ENCODE data around the gene CABLES2.
"Not testable (repeated sequence)": the region's sequence is repeated elsewhere in the genome, so short reads cannot be mapped to it uniquely, and the experiment has no call there.

CABLES2 gene

DNA sequence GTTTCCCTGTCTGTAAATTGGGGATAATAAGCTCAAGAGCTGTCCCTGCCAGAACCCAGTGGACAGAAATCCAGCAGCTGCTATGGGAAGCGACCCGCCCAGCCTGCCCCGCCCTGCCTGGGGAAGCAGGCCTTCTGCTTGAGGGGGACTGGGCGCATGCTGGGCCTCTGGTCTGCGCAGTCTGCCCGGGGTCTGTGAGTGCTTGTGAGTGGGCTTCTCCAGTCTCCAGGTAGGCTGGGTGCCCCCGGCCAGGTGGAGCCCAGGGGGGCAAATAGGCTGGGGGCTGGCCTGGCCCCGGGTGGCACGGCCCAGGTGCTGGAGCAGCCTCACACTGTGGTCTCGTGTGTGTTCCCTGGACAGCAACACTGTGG lies 20.9 kb upstream of the CABLES2 start:
- H3K27ac ChIP-seq (ENCODE audit: low read depth, low read length): no peak overlapping the region
- no peaks in the 10 kb centered on the region for H3K4me1 ChIP-seq (ENCODE audit: control insufficient read depth, low read length)
- no peak overlapping the region for H3K4me2 ChIP-seq (ENCODE audit: low read length)
- no peaks in the 10 kb centered on the region for H3K9me3 ChIP-seq (ENCODE audit: control insufficient read depth, insufficient read depth, low read length)
- no peaks in the 10 kb centered on the region for H3K79me2 ChIP-seq (ENCODE audit: control insufficient read depth, low read length)
- no peaks in the 10 kb centered on the region for H3F3A ChIP-seq (ENCODE audit: control insufficient read depth, insufficient read depth)
- TF ChIP-seq EZH2phosphoT487 (IDR thresholded peaks at IDR 0.05; ENCODE audit: borderline replicate concordance, low read length): no peak
- TF ChIP-seq, protein P1, sequence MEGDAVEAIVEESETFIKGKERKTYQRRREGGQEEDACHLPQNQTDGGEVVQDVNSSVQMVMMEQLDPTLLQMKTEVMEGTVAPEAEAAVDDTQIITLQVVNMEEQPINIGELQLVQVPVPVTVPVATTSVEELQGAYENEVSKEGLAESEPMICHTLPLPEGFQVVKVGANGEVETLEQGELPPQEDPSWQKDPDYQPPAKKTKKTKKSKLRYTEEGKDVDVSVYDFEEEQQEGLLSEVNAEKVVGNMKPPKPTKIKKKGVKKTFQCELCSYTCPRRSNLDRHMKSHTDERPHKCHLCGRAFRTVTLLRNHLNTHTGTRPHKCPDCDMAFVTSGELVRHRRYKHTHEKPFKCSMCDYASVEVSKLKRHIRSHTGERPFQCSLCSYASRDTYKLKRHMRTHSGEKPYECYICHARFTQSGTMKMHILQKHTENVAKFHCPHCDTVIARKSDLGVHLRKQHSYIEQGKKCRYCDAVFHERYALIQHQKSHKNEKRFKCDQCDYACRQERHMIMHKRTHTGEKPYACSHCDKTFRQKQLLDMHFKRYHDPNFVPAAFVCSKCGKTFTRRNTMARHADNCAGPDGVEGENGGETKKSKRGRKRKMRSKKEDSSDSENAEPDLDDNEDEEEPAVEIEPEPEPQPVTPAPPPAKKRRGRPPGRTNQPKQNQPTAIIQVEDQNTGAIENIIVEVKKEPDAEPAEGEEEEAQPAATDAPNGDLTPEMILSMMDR (IDR thresholded peaks at IDR 0.05; ENCODE audit: low read depth, low read length, poor library complexity, severe bottlenecking): no peak
- H3K9me2 ChIP-seq (replicated peaks; ENCODE audit: control insufficient read depth, low read length): no peaks in the 10 kb centered on the region
- no peaks in the 10 kb centered on the region for H3K36me3 ChIP-seq (ENCODE audit: control insufficient read depth, low read length)
- H4K20me1 ChIP-seq (ENCODE audit: control insufficient read depth, insufficient read depth, low read depth, low read length): no peaks in the 10 kb centered on the region
- H3K4me3 ChIP-seq (ENCODE audit: low read length): no peak overlapping the region
- no peaks in the 10 kb centered on the region for H3K27me3 ChIP-seq (ENCODE audit: control insufficient read depth, low read length)

DNA sequence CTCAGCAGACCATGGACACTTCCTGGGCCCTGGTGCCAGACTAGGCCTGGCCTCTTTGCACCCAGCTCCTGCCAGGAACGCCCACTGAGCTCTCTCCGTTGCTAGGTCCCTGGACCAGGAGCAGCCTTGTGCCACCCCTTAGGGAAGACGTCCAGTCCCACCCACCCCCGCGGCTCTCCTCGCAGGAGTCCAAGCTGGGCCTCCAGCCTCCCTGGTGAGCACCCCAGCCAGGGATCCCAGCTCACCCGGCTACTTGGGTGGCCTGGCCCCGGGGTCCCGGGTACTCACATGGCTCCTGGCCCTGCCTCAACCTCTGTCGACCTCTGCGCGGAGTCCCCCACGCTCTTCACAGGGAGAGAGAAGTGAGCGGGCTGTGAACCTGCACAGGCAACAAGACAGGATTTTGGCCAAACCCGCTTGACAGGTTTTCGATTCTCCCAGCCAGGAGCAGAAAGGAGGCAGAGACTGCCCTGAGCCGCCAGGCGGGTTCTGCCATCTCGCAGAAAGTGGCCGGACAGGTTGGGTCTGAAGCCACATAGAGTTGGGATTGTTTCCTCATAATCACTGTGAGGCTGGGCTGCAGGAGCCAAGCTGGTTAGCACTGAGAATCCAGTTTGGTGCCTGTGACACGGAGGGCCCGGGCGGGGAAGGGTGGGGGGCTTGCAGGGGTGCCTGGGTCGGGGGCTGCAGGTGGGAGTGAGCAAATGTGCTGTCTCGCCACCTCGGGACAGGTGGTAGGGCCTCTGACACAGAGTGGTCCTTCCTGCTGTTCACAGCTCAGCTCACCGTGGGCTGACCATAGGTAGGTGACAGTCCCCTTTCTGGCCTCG lies 20.3 kb upstream of the CABLES2 start, which contains the start of gene RBBP8NL:
Gene RBBP8NL, minus strand, starts transcription at position 368 of the 830 bp plus-strand sequence. CDS start 7,892 bp downstream, outside the sequence.
- H3K4me3 ChIP-seq (ENCODE audit: low read length): no peak within 1 kb of the TSS
- H3K4me2 ChIP-seq (ENCODE audit: low read length): no peak within 1 kb of the TSS
- no peaks in the 10 kb centered on the region for H3K79me2 ChIP-seq (ENCODE audit: control insufficient read depth, low read length)
- H3K9me3 ChIP-seq (ENCODE audit: control insufficient read depth, insufficient read depth, low read length): no peaks in the 10 kb centered on the region
- no peaks in the 10 kb centered on the region for H3K27me3 ChIP-seq (ENCODE audit: control insufficient read depth, low read length)
- no peaks in the 10 kb centered on the region for H3K4me1 ChIP-seq (ENCODE audit: control insufficient read depth, low read length)
- no peaks in the 10 kb centered on the region for H3K36me3 ChIP-seq (ENCODE audit: control insufficient read depth, low read length)
- no peaks in the 10 kb centered on the region for H3K9me2 ChIP-seq (replicated peaks; ENCODE audit: control insufficient read depth, low read length)
- no peak for TF ChIP-seq EZH2phosphoT487 (IDR thresholded peaks at IDR 0.05; ENCODE audit: borderline replicate concordance, low read length)
- TF ChIP-seq, protein P1 (IDR thresholded peaks at IDR 0.05; ENCODE audit: low read depth, low read length, poor library complexity, severe bottlenecking): no peak
- no peaks in the 10 kb centered on the region for H3F3A ChIP-seq (ENCODE audit: control insufficient read depth, insufficient read depth)
- no peak within 1 kb of the TSS for H3K27ac ChIP-seq (ENCODE audit: low read depth, low read length)
- no peaks in the 10 kb centered on the region for H4K20me1 ChIP-seq (ENCODE audit: control insufficient read depth, insufficient read depth, low read depth, low read length)

DNA sequence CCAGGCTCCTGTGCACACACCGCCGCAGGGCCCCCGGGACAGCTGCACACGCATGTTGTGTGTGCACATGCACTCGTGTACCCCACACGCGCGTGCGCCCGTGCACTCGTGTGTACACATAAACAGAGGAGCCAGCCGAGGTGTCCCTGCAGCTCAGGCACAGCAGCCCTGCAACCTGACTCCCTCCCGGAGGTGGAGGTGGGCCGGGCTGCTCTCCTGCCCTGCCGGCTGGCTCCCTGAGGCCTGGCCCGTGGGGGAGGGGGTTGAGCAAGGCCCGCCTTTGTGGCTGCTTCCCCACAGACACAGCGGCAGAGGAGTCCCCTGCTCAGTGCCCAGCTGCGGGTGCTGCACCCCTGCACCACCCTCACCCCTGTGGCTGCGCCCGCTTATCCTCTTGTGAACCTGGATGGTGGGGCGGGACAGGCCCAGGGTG lies 19.6 kb upstream of the CABLES2 start:
- H3K27ac ChIP-seq (ENCODE audit: low read depth, low read length): no peak overlapping the region
- no peaks in the 10 kb centered on the region for H3K9me3 ChIP-seq (ENCODE audit: control insufficient read depth, insufficient read depth, low read length)
- TF ChIP-seq, protein P1 (IDR thresholded peaks at IDR 0.05; ENCODE audit: low read depth, low read length, poor library complexity, severe bottlenecking): no peak
- TF ChIP-seq EZH2phosphoT487 (IDR thresholded peaks at IDR 0.05; ENCODE audit: borderline replicate concordance, low read length): no peak
- no peaks in the 10 kb centered on the region for H3F3A ChIP-seq (ENCODE audit: control insufficient read depth, insufficient read depth)
- H3K79me2 ChIP-seq (ENCODE audit: control insufficient read depth, low read length): no peaks in the 10 kb centered on the region
- H3K36me3 ChIP-seq (ENCODE audit: control insufficient read depth, low read length): no peaks in the 10 kb centered on the region
- no peaks in the 10 kb centered on the region for H3K4me1 ChIP-seq (ENCODE audit: control insufficient read depth, low read length)
- no peaks in the 10 kb centered on the region for H3K27me3 ChIP-seq (ENCODE audit: control insufficient read depth, low read length)
- H3K9me2 ChIP-seq (replicated peaks; ENCODE audit: control insufficient read depth, low read length): no peaks in the 10 kb centered on the region
- H3K4me2 ChIP-seq (ENCODE audit: low read length): no peak overlapping the region
- no peak overlapping the region for H3K4me3 ChIP-seq (ENCODE audit: low read length)
- H4K20me1 ChIP-seq (ENCODE audit: control insufficient read depth, insufficient read depth, low read depth, low read length): no peaks in the 10 kb centered on the region

DNA sequence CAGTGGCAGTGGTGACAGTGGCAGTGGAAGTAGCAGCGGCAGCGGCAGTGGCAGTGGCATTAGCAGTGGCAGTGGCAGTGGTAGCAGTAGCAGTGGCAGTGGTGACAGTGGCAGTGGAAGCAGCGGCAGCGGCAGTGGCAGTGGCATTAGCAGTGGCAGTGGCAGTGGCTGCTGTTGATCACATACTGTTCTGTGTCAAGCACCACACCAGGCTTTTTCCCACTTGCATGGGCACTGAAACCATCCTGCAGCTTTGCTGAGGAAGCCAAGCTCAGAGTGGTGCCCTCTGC lies 18.9 kb upstream of the CABLES2 start:
- not testable (repeated sequence) for H3F3A ChIP-seq (ENCODE audit: control insufficient read depth, insufficient read depth); H3K9me3 ChIP-seq (ENCODE audit: control insufficient read depth, insufficient read depth, low read length); H4K20me1 ChIP-seq (ENCODE audit: control insufficient read depth, insufficient read depth, low read depth, low read length); H3K36me3 ChIP-seq (ENCODE audit: control insufficient read depth, low read length); H3K27me3 ChIP-seq (ENCODE audit: control insufficient read depth, low read length); H3K9me2 ChIP-seq (replicated peaks; ENCODE audit: control insufficient read depth, low read length); H3K4me3 ChIP-seq (ENCODE audit: low read length); H3K79me2 ChIP-seq (ENCODE audit: control insufficient read depth, low read length); H3K27ac ChIP-seq (ENCODE audit: low read depth, low read length); H3K4me2 ChIP-seq (ENCODE audit: low read length); H3K4me1 ChIP-seq (ENCODE audit: control insufficient read depth, low read length)
